Effector memory CD4-positive, alpha-beta T cell (primary cell): ENCODE results near the gene GLCCI1.

Experiments
- DNase-seq, 3 donors: peaks; one replicate each; pipeline ENCODE4 v3.0.0-alpha.2; 2020
- H3K27ac ChIP-seq: 2 replicates; pipeline ENCODE4 v1.7.0; 2013; ENCODE audit warnings: mild to moderate bottlenecking, low read length, moderate library complexity; ENCODE audit not compliant: insufficient read depth, poor library complexity, severe bottlenecking
- H3K27me3 ChIP-seq: replicated peaks from 2 replicates; pipeline ENCODE4 v1.7.0; 2013; ENCODE audit warnings: mild to moderate bottlenecking, low read length; ENCODE audit not compliant: insufficient read depth, control insufficient read depth, poor library complexity, severe bottlenecking
- H3K36me3 ChIP-seq: 2 replicates; pipeline ENCODE4 v1.7.0; 2013; ENCODE audit warnings: mild to moderate bottlenecking, low read length, moderate library complexity; ENCODE audit not compliant: control insufficient read depth, insufficient read depth
- H3K4me1 ChIP-seq: 2 replicates; pipeline ENCODE4 v1.7.0; 2013; ENCODE audit warnings: low read length, mild to moderate bottlenecking; ENCODE audit not compliant: control insufficient read depth, insufficient read depth, poor library complexity, severe bottlenecking
- H3K4me3 ChIP-seq: 2 replicates; pipeline ENCODE4 v1.7.0; 2013; ENCODE audit warnings: low read length, low read depth, mild to moderate bottlenecking; ENCODE audit not compliant: insufficient read depth, poor library complexity, severe bottlenecking
- H3K9me3 ChIP-seq: 2 replicates; pipeline ENCODE4 v1.7.0; 2013; ENCODE audit warnings: mild to moderate bottlenecking, low read length, moderate library complexity; ENCODE audit not compliant: control insufficient read depth

Gene GLCCI1

GRCh38 chr7:8005279-8005678 is 36.7 kb downstream of the GLCCI1 start:
- no peak overlapping the region for H3K4me3 ChIP-seq
- peaks cover 12% of the 10 kb centered on the region for H3K36me3 ChIP-seq
- no peaks in the 10 kb centered on the region for H3K4me1 ChIP-seq
- no peak for DNase-seq
- H3K27me3 ChIP-seq = no peaks in the 10 kb centered on the region
- H3K27ac ChIP-seq = no peak overlapping the region
- H3K9me3 ChIP-seq = no peaks in the 10 kb centered on the region

- Histone ChIP-seq H3K36me3 (no peaks in the 10 kb centered on the region), H3K4me3 (no peak overlapping the region), H3K9me3 (no peaks in the 10 kb centered on the region), H3K4me1 (peaks cover 6% of the 10 kb centered on the region), H3K27me3 (no peaks in the 10 kb centered on the region), H3K27ac (no peak overlapping the region)
- no peak for DNase-seq
Measured at GRCh38 chr7:8014399-8014798, 45.8 kb downstream of the GLCCI1 start.

DNA sequence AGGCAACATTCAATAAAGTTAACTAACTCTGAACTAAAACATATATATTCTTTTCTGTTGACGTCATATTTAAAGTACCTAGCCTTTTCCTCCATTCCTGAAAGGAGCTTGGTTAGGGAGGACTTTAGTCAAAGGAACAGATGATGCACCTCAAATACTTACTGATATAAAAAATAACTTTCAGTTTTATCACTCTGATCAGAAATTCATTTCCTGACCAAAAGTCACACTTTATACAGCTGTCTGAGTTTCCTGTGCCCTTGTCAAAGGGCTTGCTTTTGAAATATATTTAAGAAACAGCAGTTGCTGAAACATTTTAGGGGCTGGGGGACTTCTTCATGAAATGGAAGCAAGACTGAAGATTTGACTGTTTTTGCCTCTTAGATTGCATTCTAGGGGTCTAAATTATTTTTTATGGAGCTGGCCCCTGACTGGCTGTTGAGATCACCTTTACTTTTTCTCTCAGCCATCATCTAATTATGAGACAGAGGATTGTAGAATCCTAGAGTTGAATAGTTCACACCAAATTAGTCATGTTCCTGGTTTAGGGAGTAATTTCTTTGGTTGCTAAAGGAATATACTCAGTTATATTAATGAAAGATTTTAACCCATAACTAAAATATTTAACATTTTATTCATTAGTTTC is 46.6 kb downstream of the GLCCI1 start:
- no peak for DNase-seq
- Histone ChIP-seq H3K9me3 (no peaks in the 10 kb centered on the region), H3K27me3 (no peaks in the 10 kb centered on the region), H3K36me3 (no peaks in the 10 kb centered on the region), H3K4me3 (no peak overlapping the region), H3K27ac (peak overlapping the region; percentile 16), H3K4me1 (peaks cover 6% of the 10 kb centered on the region)

GRCh38 chr7:8015746-8016120 is 47.1 kb downstream of the GLCCI1 start:
- no peak overlapping the region for H3K4me3 ChIP-seq
- H3K4me1 ChIP-seq = peaks cover 6% of the 10 kb centered on the region
- no peak for DNase-seq
- no peaks in the 10 kb centered on the region for H3K36me3 ChIP-seq
- no peaks in the 10 kb centered on the region for H3K27me3 ChIP-seq
- no peak overlapping the region for H3K27ac ChIP-seq
- H3K9me3 ChIP-seq = no peaks in the 10 kb centered on the region

DNA sequence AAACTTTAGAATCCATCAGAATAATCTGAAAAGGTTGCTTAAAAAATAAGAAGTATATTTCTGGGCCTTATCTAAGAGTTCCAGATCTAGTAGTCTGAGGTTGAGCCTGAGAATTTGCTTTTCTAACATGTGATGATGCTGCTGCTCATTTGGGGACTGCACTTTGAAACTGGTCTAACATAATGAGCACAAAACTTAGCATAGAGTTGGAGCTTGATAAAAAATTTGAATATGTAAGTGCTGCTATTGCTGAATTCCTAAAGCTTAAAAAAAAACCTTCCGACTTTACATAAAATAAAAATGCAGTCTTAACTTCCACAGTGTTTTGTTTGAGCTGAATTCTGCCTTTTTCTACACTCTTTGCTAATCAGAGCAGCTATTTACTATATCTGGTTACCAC is 48.8 kb downstream of the GLCCI1 start:
- Histone ChIP-seq H3K9me3 (no peaks in the 10 kb centered on the region), H3K27me3 (no peaks in the 10 kb centered on the region), H3K27ac (no peak overlapping the region), H3K36me3 (no peaks in the 10 kb centered on the region), H3K4me1 (peaks cover 6% of the 10 kb centered on the region), H3K4me3 (no peak overlapping the region)
- no peak for DNase-seq

- no peaks in the 10 kb centered on the region for H3K9me3 ChIP-seq
- no peak for DNase-seq
- no peak overlapping the region for H3K4me3 ChIP-seq
- no peak overlapping the region for H3K27ac ChIP-seq
- no peaks in the 10 kb centered on the region for H3K27me3 ChIP-seq
- H3K4me1 ChIP-seq = peaks cover 6% of the 10 kb centered on the region
- no peaks in the 10 kb centered on the region for H3K36me3 ChIP-seq
Measured at GRCh38 chr7:8018961-8019360, 50.4 kb downstream of the GLCCI1 start.

DNA sequence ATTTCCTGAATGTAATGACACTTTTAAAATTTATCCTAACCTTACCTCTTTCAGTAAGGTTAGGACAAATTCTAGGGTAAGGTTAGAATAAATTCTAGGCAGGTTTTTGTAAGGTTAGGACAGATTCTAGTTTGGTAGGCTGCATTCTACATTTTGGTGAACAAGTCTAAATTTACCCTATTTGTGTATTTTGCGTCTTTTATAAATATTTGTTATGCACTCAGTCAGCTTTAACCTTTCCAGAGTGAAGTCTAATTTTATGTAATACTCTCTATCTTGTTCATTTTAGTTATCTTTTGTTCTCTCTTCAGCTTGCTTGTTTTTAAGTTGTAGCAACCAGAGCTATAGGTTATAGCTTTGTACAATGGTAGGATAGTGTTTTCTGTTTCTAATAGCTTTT is 54.0 kb downstream of the GLCCI1 start:
- Histone ChIP-seq H3K27me3 (no peaks in the 10 kb centered on the region), H3K9me3 (peaks cover 4% of the 10 kb centered on the region), H3K4me1 (no peaks in the 10 kb centered on the region), H3K27ac (no peak overlapping the region), H3K36me3 (no peaks in the 10 kb centered on the region), H3K4me3 (no peak overlapping the region)
- no peak for DNase-seq

- H3K27ac ChIP-seq = no peak overlapping the region
- H3K4me1 ChIP-seq = peaks cover 5% of the 10 kb centered on the region
- no peak overlapping the region for H3K4me3 ChIP-seq
- H3K27me3 ChIP-seq = no peaks in the 10 kb centered on the region
- no peaks in the 10 kb centered on the region for H3K9me3 ChIP-seq
- DNase-seq = no peak
- H3K36me3 ChIP-seq = no peaks in the 10 kb centered on the region
Measured at GRCh38 chr7:8035192-8035591, 66.6 kb downstream of the GLCCI1 start.

DNA sequence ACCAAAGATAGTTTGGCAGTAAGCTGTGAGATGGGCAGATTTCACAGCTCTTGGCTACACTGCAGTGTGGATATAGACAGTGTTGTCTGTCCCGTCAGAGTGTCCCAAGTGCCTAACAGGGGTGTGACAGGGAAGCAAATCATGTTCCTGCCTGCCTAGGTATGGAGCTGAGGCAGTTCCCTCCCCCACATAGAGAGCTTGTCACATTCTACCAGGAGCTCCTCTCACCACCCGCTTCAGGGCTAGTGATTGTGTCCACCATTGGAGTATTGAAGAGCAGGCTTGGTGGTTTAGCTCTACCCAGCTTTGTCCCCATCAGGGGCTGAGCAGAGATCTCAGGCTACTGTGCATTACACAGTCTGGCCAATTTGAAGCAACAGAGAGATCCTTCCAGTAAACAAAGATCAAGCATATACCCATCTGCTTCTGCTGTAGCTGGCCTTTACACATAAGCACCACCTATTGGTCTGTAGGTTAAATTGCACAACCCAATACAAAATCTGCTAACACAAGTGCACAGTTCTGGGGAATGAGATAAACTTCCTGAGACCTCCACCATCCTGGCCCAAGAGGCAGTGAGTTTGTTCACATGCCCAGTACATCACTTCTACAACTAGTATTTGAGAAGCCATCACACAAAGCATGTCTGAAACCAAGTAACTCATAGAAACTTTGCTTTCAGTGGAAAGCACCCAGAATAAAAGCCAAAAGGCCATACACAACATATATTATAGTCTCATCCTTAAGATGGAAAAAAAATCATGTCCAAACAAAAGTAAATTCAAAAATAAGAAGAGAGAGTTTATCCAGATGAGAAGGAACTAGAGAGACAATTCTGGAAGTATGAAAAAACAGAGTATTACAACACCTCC is 67.3 kb downstream of the GLCCI1 start:
- no peak overlapping the region for H3K27ac ChIP-seq
- no peaks in the 10 kb centered on the region for H3K36me3 ChIP-seq
- H3K9me3 ChIP-seq = no peaks in the 10 kb centered on the region
- H3K27me3 ChIP-seq = no peaks in the 10 kb centered on the region
- no peak for DNase-seq
- H3K4me3 ChIP-seq = no peak overlapping the region
- peaks cover 5% of the 10 kb centered on the region for H3K4me1 ChIP-seq

- Histone ChIP-seq H3K9me3 (no peaks in the 10 kb centered on the region), H3K4me3 (no peak overlapping the region), H3K4me1 (peaks cover 5% of the 10 kb centered on the region), H3K36me3 (no peaks in the 10 kb centered on the region), H3K27me3 (no peaks in the 10 kb centered on the region), H3K27ac (no peak overlapping the region)
- no peak for DNase-seq
Measured at GRCh38 chr7:8037151-8037550, 68.6 kb downstream of the GLCCI1 start.
